Measurements from ENCODE around the gene DOHH.
"Not testable (repeated sequence)": the region's sequence is repeated elsewhere in the genome, so short reads cannot be mapped to it uniquely, and the experiment has no call there.

DOHH gene

DNA sequence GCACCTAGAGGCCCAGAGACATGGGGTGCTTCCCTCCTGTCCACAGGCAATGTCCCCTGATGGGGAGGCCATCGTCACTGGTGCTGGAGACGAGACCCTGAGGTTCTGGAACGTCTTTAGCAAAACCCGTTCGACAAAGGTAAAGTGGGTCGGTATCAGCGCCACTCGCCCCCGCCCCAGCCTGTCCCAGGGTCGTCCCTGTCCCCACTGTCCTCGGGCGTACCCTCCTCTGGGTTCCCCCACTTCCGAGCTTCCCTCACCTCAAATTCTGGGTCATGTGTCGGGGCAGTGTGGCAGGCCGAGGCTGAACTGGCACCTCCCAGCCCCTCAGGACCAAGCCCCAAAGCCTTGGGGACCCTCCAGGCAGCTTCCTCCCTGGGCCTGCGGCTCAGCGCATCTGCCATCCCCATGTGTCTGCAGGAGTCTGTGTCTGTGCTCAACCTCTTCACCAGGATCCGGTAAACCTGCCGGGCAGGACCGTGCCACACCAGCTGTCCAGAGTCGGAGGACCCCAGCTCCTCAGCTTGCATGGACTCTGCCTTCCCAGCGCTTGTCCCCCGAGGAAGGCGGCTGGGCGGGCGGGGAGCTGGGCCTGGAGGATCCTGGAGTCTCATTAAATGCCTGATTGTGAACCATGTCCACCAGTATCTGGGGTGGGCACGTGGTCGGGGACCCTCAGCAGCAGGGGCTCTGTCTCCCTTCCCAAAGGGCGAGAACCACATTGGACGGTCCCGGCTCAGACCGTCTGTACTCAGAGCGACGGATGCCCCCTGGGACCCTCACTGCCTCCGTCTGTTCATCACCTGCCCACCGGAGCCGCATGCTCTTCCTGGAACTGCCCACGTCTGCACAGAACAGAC, 34.1 kb upstream of the DOHH start:
- no peak for DNase-seq (ENCODE audit: low read depth, low spot score)

DNA sequence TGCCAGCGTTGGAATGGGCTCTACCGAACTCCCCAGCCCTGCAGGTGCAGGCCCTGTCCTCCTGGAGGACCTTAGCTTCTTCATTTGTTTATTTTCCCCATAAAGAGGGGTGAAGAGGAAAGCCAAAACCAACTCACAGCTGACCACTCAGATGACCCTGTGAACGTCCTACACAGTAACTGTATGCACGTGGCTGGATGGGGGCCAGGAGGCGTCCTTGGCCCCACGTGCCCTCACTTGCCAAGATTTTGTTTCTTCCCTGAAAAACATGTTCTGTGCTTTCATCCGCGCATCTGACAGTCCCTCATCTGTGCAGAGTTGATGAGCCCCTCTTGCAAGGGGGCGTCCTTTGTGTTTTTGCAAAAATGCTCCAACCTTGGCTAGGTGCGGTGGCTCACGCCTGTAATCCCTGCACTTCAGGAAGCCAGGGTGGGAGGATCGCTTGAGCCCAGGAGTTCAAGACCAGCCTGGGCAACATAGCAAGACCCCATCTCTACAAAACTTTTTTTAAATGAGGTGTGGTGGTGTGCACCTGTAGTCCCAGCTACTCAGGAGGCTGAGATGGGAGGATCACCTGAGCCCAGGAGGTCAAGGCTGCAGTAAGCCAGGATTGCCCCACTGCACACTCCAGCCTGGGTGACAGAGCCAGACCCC, 33.2 kb upstream of the DOHH start:
- DNase-seq (ENCODE audit: low read depth, low spot score), result no peak

DNA sequence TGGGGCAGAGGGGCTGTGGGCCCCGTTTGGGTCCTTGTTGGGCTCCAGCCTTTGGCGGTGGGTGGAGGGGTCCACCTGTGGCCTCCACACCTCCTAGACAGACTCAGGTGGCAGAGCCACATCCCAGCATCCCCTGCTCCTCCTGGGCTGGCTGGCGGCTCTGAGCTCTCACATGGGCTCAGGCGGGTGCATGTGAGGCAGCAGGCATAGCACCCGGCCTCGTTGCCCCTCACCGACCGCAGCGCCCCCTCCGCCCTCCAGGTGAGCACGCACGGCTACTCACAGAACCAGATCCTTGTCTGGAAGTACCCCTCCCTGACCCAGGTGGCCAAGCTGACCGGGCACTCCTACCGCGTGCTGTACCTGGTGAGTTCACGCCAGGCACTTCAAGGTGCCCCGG, 32.6 kb upstream of the DOHH start:
- DNase-seq (ENCODE audit: low read depth, low spot score), result no peak

DNA sequence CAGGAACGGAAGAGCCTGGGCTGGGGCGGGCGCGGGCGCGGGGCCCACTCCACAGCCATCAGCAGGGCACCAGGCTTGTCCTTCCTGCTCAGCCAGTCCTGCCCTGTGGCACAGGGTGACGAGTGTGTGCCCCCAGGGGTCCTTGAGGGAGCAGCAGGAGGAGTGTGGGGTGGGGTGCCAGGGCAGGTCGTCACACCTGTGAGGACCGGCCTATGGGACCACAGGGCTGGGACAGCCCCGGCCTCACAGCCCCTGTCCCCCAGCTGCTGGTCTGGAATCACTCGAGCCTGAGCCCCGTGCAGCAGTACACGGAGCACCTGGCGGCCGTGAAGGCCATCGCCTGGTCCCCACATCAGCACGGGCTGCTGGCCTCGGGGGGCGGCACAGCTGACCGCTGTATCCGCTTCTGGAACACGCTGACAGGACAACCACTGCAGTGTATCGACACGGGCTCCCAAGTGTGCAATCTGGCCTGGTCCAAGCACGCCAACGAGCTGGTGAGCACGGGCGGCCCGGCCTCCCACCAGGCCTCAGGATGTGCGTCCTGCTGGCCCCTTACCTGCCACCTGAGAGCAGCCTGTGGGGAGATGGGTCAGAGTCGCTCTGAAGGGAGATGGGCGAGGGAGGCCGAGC, 31.8 kb upstream of the DOHH start:
- no peak for DNase-seq (ENCODE audit: low read depth, low spot score)

DNA sequence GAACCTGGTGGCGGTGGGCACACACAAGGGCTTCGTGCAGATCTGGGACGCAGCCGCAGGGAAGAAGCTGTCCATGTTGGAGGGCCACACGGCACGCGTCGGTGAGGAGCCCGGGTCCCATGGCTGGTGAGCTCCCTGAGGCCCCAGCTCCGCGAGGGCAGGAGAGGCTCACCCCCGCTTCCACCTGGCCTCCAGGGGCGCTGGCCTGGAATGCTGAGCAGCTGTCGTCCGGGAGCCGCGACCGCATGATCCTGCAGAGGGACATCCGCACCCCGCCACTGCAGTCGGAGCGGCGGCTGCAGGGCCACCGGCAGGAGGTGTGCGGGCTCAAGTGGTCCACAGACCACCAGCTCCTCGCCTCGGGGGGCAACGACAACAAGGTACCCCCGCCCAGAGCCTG, 31.2 kb upstream of the DOHH start:
- no peak for DNase-seq (ENCODE audit: low read depth, low spot score)

DNA sequence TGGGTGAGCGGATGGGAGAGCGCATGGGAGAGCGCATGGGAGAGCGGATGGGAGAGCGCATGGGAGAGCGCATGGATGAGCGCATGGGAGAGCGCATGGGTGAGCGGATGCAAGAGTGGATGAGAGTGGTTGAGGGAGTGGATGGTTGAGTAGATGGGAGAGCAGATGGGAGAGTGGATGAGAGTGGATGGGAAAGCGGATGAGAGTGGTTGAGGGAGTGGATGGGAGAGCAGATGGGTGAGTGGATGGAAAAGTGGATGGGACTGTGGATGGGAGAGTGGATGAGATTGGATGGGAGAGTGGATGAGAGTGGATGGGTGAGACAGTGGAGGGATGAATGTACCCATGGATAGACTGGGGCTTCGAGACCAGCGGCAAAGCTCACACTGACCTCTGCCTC, 29.9 kb upstream of the DOHH start:
- DNase-seq (ENCODE audit: low read depth, low spot score), result no peak

DNA sequence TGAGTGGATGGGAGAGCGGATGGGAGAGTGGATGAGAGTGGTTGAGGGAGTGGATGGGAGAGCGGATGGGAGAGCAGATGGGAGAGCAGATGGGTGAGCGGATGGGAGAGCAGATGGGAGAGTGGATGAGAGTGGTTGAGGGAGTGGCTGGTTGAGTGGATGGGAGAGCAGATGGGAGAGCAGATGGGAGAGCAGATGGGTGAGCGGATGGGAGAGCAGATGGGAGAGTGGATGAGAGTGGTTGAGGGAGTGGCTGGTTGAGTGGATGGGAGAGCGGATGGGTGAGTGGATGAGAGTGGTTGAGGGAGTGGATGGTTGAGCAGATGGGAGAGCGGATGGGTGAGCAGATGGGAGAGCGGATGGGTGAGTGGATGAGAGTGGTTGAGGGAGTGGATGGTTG, 28.8 kb upstream of the DOHH start:
- not testable (repeated sequence) for DNase-seq (ENCODE audit: low read depth, low spot score)

DNA sequence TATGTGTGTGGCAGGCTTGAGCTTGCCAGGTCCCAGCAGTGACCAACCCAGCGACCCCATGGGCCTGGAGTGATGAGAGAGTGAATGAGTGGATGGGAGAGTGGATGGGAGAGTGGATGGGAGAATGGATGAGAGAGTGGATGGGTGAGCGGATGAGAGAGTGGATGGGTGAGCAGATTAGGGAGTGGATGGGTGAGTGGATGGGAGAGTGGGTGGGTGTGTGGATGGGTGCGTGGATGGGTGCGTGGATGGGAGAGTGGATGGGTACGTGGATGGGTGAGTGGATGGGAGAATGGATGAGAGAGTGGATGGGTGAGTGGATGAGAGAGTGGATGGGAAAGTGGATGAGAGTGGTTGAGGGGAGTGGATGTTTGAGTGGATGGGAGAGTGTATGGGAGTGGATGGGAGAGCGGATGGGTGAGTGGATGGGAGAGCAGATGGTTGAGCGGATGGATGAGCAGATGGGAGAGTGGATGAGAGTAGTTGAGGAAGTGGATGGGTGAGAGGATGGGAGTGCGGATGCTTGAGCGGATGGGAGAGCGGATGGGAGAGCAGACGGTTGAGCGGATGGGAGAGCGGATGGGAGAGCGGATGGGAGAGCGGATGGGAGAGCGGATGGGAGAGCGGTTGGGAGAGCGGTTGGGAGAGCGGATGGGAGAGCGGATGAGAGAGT, 28.2 kb upstream of the DOHH start:
- no peak for DNase-seq (ENCODE audit: low read depth, low spot score)

DNA sequence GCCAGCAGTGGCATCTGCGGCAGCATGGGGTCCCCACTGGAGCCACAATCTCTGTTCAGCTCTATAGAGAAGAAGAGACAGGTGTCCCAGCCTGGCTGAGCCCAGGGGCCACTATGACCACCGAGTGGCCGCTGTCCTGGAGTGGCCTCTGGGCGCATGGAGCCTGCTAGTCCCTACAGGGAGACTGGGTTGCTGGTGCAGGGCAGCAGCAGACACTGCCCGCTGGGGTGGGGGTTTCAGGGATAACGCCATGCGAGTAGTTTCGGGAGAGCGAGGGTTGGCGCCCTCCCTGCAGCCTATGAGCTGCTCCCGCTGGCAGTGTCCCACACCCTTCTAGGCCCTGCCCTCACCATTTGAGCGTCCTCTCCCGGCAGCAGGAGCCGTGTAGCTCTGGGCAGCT, 27.6 kb upstream of the DOHH start:
- no peak for DNase-seq (ENCODE audit: low read depth, low spot score)

DNA sequence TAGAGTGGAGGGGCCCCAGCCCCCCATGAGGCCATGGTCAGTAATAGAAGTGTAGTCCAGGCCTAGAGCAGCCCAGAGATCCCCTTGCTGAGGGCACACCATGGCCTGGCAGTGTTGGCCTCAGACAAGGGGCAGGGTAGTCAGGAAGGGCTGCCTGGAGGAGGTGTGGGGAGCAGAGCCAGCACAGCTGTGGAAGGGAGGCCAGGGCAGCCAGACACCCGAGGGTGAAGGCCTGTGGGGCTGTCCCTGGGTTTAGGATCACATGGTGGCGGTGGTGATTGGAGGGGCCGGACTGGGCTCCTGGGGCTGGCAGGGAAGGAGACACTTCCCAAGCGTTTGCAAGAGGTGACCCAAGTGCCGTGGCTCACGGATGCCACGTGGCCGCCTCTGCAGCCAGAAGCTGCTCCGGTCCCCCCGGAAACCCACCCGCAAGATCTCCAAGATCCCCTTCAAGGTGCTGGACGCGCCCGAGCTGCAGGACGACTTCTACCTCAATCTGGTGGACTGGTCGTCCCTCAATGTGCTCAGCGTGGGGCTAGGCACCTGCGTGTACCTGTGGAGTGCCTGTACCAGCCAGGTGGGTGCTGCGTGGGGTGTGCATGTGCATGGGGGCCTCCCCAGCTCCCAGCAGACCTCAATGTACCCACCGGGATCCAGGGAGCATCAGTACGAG, 26.9 kb upstream of the DOHH start:
- no peak for DNase-seq (ENCODE audit: low read depth, low spot score)

DNA sequence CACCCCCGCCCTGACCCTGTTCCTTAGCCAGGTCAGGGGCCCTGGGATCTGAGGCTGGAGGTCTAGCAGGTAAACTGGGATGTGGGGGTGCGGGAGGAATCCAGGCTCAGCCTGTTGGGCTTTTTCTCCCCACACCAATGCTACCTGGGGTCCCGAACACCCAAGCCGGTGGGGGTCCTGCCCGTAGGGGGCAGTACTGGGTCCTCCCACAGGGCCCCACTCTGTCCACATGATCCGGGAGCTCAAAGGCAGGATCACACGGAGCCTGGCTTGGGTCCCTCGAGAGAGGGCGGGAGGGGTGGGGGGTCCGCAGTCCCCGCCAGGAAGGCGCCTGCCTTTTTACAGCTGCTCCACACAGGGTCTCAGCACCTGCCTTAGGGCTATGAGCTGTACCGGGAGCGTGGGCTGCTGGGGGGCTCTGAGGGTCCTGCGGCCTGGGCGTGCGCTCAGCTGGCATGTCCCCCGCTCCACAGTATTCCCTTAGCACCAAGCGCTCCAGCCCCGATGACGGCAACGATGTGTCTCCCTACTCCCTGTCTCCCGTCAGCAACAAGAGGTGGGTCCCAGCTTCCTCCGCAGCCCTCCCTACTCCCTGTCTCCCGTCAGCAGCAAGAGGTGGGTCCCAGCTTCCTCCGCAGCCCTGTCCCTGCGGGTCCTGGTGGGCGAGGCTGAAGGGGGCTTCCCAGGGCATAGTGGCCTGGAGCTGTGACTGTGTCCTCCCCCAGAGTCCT, 26.2 kb upstream of the DOHH start:
- no peak for DNase-seq (ENCODE audit: low read depth, low spot score)

DNA sequence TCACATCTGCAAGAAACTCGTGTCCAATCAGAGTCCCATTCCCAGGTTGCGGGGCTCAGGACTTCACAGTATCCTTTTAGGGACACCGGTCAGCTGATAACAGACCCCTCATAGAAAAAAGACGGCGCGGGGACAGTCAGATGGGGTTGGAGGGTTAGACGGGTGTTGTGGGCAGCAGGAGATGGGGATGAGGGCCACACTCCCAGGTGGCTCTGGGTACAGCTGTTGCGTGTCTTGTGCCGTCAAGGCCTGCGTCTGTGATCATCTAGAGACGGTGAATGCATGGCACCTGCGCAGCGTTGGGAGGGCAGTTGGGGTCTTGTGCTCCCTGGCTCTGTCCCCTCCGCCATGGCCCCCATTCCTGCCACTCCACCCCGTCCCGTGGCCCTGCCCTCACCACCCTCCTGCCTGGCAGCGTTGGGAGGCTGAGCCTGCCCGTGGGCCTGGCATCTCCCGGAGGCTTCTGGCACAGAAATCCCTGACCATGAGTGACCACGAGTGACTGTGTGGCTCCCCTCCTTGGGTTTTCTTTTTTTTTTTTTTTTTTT, 24.5 kb upstream of the DOHH start:
- DNase-seq (ENCODE audit: low read depth, low spot score), result no peak

DNA sequence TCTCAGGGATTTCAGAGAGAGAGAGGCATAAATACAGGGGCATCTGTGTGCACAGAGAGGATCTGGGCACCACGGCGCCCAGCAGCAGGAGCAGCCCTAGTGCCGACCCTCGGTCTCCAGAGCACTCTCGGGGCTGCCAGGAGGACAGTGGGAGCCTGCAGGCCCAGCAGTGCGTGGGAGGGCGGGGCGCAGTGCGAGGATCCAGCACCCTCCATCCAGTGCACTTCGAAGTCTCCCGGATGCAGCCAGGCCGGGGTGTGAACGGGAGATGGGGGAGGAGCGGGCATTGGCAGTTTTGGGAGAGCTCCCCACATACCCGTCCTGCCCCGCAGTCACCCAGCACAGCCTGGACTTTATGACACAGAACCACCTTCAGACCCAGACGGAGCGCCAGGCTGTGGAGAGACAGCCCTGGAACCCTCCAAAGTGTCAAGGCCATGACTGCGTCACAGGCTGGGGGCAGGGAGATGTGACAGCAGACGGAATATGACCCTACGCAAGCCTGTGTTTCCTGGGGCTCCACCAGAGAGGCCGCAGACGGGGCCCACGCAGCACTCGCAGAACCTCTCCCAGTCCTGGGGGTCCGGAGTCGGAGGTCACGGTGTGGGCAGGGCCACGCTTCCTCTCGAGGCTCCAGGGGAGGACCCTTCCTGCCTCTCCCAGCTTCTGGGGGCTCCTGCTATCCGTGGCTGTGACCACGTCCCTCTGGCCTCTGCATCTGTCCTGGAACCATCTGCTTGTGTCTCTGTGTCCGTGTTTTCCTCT, 23.8 kb upstream of the DOHH start:
- DNase-seq (ENCODE audit: low read depth, low spot score), result no peak

DNA sequence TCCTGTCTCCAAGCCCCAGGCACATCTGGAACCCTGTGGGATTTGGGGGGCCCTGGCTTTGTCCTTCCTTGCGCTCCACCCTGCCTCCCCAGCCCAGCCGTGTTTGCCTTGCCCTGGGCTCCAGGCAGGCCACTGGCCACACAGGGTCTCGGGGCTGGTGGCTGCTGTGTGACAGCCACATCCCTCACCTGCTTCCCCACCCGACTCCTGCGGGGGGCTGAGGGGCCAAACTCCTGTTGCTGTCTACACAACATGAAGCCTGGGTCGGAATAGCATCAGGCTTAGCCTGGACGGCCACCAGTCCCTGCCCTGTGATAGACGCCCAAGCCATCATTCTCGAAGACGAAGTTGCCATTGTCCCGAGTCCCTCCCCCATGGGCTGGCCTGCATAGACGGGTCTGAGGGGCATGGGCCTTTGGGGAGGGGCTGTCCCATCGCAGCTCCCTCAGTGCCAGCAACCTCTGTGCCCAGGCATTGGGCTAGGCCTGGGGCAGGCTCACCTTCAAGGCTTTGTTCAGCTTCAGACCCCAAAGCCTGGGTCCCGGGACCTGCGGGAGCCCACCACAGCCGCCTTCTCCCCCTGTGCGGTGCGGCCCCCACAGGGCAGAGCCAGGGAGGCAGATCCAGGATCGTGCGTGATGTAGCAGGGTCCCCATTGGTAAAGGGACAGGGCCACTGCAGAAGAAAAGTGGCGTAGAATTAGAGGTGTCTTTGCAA, 23.0 kb upstream of the DOHH start:
- DNase-seq (ENCODE audit: low read depth, low spot score), result no peak

DNA sequence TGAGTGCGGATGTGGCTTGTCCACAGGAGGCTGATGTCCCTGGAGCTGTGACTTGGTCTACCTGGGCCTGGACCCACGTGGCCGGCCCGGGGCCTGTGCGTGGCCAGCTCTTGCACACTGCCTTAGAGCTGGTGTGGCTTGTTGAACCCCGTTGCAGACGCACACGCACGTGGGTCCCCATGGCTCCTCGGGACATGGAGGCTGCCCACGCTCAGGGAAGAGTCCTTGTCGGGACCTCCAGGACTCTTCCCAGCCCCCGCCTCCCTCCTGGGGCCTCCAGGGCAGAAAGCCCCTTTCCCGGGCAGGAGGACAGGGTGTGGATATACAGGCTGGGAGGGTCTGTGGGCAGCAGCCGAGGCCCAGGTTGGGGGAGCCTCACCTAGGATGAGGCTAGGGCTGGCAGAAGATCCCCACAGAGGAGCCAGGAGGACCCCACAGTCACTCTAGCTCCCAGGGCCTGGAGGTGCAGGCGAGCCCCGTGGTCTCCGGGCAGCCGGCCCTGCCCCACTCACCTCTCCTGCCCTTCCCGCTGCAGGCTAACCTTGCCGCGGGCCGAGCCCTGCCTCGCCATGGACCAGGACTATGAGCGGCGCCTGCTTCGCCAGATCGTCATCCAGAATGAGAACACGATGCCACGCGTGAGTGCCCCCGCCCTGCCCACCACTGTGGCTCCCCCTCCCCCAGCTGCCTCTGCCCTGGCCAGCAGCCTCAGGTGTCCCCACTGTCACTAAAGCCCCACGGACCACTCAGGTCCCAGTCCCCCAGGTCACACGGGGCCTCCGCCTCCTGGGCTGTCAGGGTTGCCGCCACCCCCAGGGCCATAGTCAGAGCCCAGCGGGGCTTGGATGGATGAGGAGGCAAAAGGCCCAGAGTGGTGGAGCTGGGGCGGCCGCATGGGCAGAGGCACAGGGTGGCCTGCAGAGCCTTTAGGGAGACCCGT, 22.2 kb upstream of the DOHH start:
- DNase-seq (ENCODE audit: low read depth, low spot score), result no peak

DNA sequence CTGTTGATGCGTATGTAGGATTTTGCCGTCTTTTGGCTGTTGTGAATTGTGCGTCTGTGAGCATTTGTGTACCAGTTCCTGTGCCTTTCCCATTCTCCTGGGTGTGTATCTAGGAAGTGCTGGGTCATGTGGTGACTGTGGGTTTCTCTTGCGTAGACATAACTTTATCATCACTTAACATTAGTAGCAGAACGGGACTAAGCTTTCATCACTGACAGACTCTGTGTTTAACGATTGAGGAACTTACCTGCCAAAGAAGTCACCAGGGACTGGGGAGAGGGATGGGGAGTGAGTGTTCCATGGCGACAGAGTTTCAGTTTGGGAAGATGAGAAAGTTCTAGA, 20.6 kb upstream of the DOHH start:
- no peak for DNase-seq (ENCODE audit: low read depth, low spot score)

DNA sequence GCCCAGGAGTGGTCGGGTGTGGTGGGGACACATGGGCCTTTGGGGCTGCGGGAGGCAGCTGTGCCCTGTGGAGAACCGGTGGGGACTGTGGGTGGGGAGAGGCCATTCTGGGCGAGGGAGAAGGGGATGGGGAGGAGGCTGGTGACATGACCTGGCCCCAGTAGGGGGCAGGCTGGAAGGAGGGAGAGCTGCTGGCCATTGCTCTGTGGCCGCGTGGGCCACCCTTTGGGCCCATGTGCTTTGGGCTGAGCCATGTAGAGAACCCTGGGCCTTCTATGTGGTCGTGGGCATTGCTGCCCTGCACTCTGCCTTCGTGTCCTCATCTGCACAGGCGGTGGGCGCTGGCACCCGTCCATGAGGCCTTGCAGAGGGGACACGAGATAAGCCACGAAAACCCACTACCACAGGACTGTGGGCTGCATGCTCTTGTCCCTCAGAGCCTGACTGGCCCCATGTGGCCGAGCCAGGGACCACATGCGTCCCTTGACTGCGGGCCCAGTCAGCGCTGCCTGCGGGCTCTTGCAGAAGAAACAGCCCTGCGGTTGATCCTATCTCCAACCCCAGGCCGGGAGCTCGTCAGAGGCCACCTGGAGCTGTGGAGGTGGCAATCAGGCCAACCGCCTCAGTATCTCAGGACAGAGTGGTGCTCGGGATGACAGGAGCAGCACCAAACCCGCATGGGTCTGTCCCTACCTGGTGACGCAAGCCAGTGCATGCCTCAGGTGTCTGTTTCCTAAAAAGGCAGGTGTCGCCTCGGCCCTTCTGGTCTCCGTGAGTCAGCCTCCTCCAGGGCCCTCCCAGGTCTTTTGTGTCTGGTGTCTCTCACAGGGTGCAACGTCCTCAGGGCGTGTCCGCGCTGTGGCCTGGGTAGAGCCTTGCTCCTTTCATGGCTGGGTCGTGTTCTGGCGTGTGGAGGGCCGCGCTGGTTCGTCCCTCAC, 20.0 kb upstream of the DOHH start:
- no peak for DNase-seq (ENCODE audit: low read depth, low spot score)
